ENCODE data around the gene ZNF609. TPM values are rescaled to one million over a fixed set of nuclear protein-coding genes. Genes with fewer than 3 reads are reported as not detected.

The ZNF609 gene
- polyA plus RNA-seq, 3 donors: 1.3 to 13.2 (median 1.7) TPM

GRCh38 chr15:64705006-64705405 is 244.6 kb downstream of the ZNF609 start:
- no peak overlapping the region for H3K4me3 Mint-ChIP-seq
- H3K27ac Mint-ChIP-seq: peak overlapping the region in 2 of 7 donors; percentile 29 to 68
- WGBS (ENCODE audit: insufficient coverage): 100% methylated on average over 1 of the region's 3 CpGs

More at GRCh38 chr15:64705006-64705405, 244.6 kb downstream of the ZNF609 start:
- peaks cover 31 to 33% of the 10 kb centered on the region in 2 donors for H3K4me1 ChIP-seq (ENCODE audit: control insufficient read depth in 1 of 2, insufficient read depth in 2 of 2, low read length in 2 of 2)
- H3K4me3 ChIP-seq (replicated peaks in 1 of 3; ENCODE audit: low read depth in 2 of 3, low read length in 3 of 3): no peak overlapping the region
- Mint-ChIP-seq H3K9me3 (no peaks in the 10 kb centered on the region), H3K27me3 (ENCODE audit: low read depth in 3 of 3) (peaks cover 0 to 2% (median 0%) of the 10 kb centered on the region in 3 donors), H3K36me3 (peaks cover 8 to 10% of the 10 kb centered on the region in 2 donors), H3K4me1 (peaks cover 31% of the 10 kb centered on the region)
- no peak overlapping the region for H3K9ac ChIP-seq (ENCODE audit: insufficient read depth, low read length, poor library complexity, severe bottlenecking)
- intact Hi-C loops (cut with micrococcal nuclease): loop anchor here (10.0 kb wide), 2 partner anchors 120 to 590 kb away; partner anchors contain the start of genes PIF1 (in 1 of the 2) and RNU5A-1 (in 1 of the 2)
- H4K20me1 ChIP-seq (ENCODE audit: insufficient read depth, low read length): peaks cover 29% of the 10 kb centered on the region
- DNase-seq: no peak
- no peak overlapping the region for H2AFZ ChIP-seq (ENCODE audit: insufficient read depth, low read depth, low read length, poor library complexity, severe bottlenecking)
- peaks cover 6 to 7% of the 10 kb centered on the region in 2 donors for H3K36me3 ChIP-seq (replicated peaks in 1 of 2; ENCODE audit: control insufficient read depth in 1 of 2, insufficient read depth in 2 of 2, low read length in 2 of 2)
- no peaks in the 10 kb centered on the region for H3K27me3 ChIP-seq (ENCODE audit: control insufficient read depth in 2 of 2, insufficient read depth in 2 of 2, low read length in 2 of 2)
- no peak overlapping the region for H3K4me2 ChIP-seq (replicated peaks; ENCODE audit: extremely low read depth, low read length, poor library complexity, severe bottlenecking)
- no peak for TF ChIP-seq CTCF (IDR thresholded peaks at IDR 0.05)
- H3K27ac ChIP-seq (ENCODE audit: low read depth in 1 of 2, low read length in 2 of 2): no peak overlapping the region
- H3K9me3 ChIP-seq (replicated peaks in 1 of 2; ENCODE audit: control insufficient read depth in 1 of 2, insufficient read depth in 1 of 2, low read length in 2 of 2): no peaks in the 10 kb centered on the region
- H3K79me2 ChIP-seq (ENCODE audit: insufficient read depth, low read length): peaks cover 30% of the 10 kb centered on the region

Data from CD14-positive monocyte (primary cell).